Stimulated activated CD8-positive, alpha-beta memory T cell treated with anti-CD3 and anti-CD28 coated beads, Interleukin-7, amount 100 ng/mL, for 48 hours (primary cell): ENCODE measurements around the gene RPL29.
A peak's percentile ranks its signal among the peaks of the same experiment; 100 is the strongest.
"Not testable (repeated sequence)": the region's sequence is repeated elsewhere in the genome, so short reads cannot be mapped to it uniquely, and the experiment has no call there.

Experiments
- DNase-seq, 2 donors: peaks; one replicate each; pipeline ENCODE4 v3.0.0-alpha.2; 2020; ENCODE audit warnings: low read depth in 1 of 2; ENCODE audit errors: extremely low read depth in 1 of 2

Gene RPL29

DNA sequence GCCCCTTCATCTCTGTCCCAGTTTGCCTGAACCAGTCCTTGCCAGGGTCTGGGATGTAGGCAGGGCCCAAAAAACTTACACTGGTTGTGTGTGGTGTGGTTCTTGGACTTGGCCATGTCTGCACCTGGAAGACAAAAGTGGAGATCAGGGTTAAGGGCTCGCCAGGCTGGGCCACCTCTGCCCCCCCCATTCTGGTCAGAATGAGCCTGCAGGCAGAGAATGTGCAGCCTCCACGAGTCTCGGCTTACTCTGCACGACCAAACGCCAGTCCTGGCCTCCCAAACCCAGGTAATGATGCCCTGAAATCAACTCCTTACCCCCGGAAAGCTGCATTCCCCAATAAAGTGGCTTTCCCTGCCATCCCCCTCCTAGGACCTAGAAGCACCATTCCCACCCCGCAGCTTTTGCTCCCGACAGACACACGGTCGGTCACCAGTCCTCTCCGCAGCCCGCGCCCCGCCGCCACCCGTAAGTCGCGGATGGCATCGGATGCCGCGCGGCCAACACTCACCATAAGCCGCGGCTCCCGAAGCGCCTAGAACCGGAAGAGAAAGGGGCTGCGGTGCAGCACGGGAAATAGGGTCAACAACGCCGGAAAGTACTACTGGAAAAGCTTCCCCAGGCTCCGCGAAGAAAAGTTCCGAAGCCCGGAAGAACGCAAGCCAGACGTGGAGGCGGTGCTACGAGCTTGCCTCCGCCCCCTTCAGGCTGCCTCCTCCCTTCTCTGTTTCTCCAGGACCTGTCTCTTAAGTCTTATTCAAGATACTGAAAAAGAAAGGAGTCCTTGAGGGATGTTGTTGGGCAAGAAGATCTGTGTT is at the start of gene RPL29:
Gene RPL29, minus strand, starts transcription at position 550 of the 818 bp plus-strand sequence. Its CDS starts 434 bp downstream, at position 116.
- peak; percentile 74 to 84 for DNase-seq

DNA sequence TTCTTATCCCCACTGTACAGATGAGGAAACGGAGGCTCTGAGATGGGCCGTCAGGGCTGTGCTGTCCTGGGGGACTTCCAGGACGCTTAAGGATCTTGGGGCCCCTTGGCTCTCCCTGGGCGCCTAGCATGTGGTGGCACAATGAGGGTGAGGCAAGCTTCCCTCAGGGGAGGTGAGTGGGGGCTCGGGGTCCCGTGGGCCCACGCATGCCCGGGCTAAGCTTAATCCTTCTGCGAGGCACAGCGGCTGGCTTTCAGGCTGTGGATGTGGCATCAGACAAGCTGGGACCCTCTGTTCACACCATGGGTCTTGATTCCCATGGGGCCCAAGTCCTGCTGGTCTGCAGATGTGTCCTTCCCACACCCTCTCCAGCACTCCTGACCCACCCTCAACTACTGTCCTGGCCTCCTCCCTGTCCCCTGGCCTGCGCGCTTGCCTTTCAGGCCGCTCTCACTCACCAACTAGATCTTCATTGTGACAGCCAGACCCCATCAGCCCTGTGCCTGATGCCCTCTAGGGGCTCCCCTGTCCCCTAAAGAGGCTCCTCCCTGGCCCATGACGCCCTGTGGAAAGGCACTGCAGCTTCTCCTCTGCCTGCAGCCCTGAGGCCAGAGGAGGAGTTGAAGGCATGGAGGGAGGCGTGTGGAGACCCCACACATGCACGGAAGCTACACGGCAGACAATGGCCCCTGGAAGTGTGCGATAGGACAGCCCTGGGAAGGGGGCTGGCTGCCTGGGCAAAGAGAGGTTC is 49.3 kb upstream of the RPL29 start:
- no peak for DNase-seq

GRCh38 chr3:52043750-52044149 is 48.1 kb upstream of the RPL29 start:
- no peak for DNase-seq

- DNase-seq = not testable (repeated sequence)
These were observed 47.3 kb upstream of the RPL29 start for GRCh38 chr3:52043039-52043438.

GRCh38 chr3:52041118-52041731 is 45.5 kb upstream of the RPL29 start:
- no peak for DNase-seq

GRCh38 chr3:52040600-52040999 is 44.9 kb upstream of the RPL29 start:
- DNase-seq = no peak

DNA sequence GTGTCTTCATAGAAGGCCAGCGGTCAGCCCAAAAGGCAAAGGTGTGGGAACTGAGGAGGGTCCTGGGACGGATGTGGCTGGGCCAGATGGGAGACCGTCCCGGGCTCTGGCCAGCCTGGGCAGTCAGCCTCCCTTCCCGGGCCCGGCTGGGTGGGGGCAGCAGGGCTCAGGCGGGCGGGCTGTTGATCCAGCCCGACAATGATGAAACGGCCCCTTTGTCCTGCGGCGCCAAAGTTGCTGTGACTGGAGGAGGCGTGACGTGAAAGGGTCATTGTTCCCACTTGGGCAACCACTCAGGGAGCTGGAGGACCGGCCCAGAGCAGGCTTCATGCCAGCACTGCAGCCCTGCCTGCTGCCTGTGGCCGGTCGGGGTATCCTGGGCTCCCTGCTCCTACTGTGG is 44.2 kb upstream of the RPL29 start:
- DNase-seq = no peak

DNA sequence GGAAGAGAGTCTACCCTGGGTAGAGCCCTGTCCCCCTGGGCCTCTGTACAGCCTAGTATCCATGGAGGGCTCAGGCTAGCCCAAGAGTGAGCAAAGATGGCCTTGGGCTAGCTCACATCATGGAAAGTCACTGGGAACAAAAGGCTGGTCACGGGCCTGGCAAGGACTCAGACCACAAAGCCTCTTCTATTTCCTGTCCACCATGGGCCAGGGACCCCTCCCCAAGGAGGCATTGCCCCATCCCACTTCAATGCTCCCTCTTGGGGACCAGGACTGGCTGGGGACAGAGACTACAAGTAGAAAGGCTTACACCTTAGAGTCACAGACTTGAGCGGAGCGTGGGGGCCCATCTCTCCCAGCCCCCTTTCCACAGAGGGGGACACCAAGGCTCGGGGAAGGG is 43.7 kb upstream of the RPL29 start:
- no peak for DNase-seq

- DNase-seq = no peak
These were observed 42.5 kb upstream of the RPL29 start for GRCh38 chr3:52038227-52038626.

DNA sequence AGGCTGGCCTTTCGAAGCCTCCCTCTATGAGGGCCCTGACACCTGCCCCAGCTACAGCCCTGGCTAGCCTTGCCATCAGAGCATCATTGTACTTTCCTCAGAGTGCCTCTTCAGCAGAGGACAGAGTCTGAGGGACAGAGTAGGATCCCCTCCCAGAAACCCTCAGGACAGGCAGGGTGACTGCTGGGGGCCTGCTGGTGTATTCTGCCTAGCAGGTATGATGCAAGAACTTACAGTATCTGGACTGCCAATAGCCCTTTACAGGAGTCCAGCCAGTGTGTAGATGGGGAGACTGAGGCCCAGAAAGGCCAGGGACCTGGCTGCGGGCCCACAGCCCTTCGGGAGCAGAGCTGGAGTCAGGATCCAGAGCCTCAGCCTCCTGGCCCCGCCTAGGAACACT is 41.6 kb upstream of the RPL29 start:
- DNase-seq = no peak

- DNase-seq = no peak
These were observed 41.1 kb upstream of the RPL29 start for GRCh38 chr3:52036829-52037228.

GRCh38 chr3:52036222-52036694 is 40.6 kb upstream of the RPL29 start:
- DNase-seq = no peak

DNA sequence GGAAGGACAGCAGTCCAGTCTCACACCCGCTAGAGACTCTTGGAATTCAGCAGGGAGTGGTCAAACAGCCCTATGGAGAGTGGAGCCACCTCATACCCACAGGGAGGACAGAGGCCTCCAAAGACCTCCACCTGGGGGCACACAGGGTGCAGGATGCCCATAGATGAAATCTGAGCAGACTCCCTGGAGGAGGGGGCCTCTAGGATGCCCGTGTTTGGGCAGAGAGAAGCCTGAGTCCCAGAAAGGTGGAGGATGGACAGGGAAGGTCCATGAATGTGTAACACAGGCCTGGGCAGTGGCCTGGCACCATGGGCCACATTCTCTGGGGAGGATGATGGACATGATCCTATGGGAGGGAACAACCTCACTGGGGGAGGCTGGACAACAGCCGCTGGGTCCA is 39.0 kb upstream of the RPL29 start:
- DNase-seq = no peak

DNA sequence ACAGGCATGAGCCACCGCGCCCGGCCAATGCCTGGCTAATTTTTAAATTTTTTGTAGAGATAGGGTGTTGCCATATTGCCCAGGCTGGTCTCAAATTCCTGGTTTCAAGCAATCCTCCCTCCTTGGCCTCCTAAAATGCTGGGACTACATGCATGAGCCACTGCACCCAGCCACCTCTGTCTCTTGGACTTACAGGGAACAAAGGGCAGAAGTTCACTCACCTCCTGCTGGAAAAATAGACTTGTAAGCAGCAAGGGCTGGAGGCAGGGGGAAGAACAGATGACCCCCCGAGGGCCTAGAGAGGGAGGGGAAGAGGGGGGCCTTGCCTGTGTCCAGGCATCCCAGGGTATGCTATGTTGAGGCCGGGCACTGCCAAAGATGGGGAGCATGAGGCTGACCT is 38.5 kb upstream of the RPL29 start:
- no peak for DNase-seq

GRCh38 chr3:52033748-52034147 is 38.1 kb upstream of the RPL29 start:
- DNase-seq = not testable (repeated sequence)

DNA sequence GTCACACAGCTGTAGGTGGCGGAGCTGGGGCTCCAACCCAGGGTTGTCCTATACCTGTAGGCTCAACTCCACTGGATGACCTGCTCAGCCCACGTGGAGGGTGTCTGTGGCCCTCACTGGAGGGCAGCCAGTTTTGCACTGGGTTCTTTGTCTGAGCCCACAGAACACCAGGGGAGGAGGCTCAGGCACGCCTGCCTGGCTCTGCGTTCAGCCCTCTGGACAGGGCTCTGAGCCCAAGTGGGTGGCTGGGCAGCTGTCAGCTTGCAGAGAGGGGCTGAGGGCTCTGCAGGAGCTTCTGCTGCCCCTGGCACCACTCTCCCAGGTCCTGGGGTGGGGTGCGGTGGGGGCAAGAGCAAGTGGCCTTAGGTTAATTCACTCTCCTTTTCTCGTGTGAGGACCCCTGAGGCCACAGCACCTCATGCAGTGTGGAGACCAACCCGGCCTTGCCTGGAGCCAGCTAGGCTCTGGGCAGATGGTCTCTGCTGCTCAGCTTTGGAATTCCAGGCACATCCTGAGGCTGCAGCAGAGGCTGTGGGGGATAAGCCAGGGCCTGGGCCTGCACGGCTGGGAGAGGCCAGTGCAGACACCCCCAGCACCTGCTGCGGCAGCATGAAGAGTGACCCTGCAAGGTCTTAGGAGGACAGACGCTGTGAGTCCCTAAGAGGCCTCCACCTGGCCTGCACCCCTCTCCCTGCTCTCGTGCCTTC is 37.2 kb upstream of the RPL29 start:
- DNase-seq = no peak

DNA sequence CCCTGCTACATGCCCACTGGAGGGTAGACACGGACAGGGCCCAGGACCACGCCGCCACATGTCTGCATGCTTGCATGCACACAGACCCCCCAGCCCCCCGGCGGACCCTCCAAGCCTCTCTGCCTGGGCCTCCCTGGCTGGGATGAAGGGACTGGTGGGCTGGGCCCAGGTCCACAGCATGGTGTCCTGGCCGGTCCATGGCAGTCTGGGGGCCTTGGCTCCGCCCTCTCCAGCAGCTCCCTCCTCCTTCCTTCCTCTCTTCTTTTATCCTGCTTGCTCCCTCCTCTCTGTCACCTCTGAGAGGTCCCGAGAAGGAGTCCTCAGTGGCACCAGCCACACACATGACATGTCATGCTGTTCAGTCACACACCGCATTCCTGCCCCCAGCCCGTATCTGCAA is 36.2 kb upstream of the RPL29 start:
- DNase-seq = no peak

- no peak for DNase-seq
These were observed 35.1 kb upstream of the RPL29 start for GRCh38 chr3:52030714-52031310.

- DNase-seq = no peak
These were observed 33.8 kb upstream of the RPL29 start for GRCh38 chr3:52029535-52029934.

DNA sequence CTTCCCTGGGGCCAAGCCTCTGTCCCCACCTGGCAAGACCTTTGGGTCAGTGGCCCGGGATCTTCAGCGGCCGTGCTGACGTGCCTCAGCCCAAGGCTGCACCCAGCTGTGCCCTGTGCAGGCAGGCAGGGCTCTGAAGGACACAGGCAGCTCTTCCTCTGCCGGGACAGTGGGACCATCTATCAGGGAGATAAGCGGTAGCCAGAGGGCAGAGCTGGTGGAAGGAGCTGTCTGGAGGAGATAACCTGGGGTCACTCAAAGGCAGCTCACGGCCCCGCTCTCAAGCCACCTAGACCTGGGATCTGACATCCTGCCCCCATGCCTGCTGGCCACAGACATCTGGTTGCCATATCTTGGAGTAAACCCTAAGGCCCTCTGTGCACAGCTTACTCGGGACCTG is 33.4 kb upstream of the RPL29 start:
- DNase-seq = no peak

DNA sequence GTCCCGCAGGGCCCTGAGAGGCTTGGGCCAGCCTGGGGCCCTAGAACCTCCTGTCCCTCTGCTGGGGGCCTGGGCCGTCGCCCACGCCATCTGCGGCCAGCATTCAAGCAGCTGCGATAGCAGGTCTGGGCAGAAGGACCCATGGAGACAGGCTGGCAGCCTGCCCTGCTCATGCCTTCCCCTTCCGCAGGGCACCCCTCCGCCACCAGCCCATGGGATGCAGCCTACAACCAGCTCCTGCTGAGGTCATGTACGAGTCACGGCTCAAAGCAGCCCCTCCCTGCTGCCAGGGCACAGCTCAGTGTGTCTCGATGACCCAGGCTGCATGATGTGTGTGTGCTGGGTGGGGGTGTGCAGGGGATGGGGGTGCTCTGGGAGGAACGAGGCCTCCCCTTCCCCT is 32.9 kb upstream of the RPL29 start:
- DNase-seq = no peak
